ENCODE measurements around the gene LRRN3.

DNA sequence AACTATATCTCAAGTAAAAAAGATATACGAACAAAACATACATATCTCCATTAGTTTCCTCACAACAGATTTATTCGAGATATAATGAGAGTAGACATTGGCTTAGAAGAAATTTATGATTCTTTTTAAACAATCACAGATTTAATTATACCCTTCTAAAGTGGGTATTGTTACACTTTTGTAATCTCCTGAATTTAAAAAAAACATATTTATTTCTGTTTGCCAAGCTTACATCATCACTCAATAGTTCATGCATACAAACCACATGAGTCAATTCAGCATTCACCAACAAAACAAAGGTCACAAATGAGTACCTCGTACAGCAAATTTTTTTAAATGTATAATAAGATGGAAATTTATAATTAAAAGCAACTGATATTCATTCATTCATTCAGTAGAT lies 17.6 kb downstream of the LRRN3 start:
- TF ChIP-seq ZFP3 (CRISPR knock-in tag; IDR thresholded peaks at IDR 0.05) (no peak), CSDC2 (CRISPR knock-in tag; IDR thresholded peaks at IDR 0.05) (no peak)
- TF ChIP-seq, protein P1, sequence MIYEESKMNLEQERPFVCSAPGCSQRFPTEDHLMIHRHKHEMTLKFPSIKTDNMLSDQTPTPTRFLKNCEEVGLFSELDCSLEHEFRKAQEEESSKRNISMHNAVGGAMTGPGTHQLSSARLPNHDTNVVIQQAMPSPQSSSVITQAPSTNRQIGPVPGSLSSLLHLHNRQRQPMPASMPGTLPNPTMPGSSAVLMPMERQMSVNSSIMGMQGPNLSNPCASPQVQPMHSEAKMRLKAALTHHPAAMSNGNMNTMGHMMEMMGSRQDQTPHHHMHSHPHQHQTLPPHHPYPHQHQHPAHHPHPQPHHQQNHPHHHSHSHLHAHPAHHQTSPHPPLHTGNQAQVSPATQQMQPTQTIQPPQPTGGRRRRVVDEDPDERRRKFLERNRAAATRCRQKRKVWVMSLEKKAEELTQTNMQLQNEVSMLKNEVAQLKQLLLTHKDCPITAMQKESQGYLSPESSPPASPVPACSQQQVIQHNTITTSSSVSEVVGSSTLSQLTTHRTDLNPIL (CRISPR knock-in tag; IDR thresholded peaks at IDR 0.05; ENCODE audit: low read depth): no peak
- TF ChIP-seq, protein P2, sequence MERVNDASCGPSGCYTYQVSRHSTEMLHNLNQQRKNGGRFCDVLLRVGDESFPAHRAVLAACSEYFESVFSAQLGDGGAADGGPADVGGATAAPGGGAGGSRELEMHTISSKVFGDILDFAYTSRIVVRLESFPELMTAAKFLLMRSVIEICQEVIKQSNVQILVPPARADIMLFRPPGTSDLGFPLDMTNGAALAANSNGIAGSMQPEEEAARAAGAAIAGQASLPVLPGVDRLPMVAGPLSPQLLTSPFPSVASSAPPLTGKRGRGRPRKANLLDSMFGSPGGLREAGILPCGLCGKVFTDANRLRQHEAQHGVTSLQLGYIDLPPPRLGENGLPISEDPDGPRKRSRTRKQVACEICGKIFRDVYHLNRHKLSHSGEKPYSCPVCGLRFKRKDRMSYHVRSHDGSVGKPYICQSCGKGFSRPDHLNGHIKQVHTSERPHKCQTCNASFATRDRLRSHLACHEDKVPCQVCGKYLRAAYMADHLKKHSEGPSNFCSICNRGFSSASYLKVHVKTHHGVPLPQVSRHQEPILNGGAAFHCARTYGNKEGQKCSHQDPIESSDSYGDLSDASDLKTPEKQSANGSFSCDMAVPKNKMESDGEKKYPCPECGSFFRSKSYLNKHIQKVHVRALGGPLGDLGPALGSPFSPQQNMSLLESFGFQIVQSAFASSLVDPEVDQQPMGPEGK (CRISPR knock-in tag; IDR thresholded peaks at IDR 0.05; ENCODE audit: borderline replicate concordance): no peak

Data from SK-N-SH treated with all-trans-retinoic acid at 6 μM for 48 hours (cell line).